ENCODE measurements around the gene PITPNM3.

PITPNM3 gene

DNA sequence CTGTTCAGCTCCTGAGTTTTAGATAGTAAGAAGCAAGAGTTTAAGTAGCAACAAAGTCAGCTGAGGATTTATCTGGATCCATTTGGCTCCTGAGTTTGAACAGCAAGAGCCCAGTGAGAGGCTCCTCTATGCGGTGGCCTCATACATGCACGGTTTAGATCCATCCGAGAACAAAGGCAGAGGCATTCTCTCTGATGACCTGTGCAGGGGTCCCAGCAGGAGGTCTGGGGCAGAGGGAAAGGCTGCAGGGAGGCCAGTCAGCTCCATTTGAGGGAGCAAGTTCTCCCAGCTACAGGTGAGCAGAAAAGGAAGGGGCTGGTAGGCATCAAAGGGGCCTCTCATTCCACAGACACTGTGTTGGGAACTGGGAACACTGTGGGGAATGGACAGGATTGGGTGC is 16.5 kb downstream of the PITPNM3 start:
- Histone ChIP-seq H3K36me3 (ENCODE audit: insufficient read depth) (no peaks in the 10 kb centered on the region), H3K9ac (no peak overlapping the region), H3K27me3 (ENCODE audit: insufficient read depth, low read depth) (no peaks in the 10 kb centered on the region), H3K4me1 (ENCODE audit: low read depth, poor library complexity, severe bottlenecking) (no peaks in the 10 kb centered on the region), H3K79me2 (ENCODE audit: insufficient read depth, low read depth) (no peaks in the 10 kb centered on the region), H2AFZ (ENCODE audit: low read depth) (no peak overlapping the region), H3K27ac (no peak overlapping the region), H3K4me3 (IDR thresholded peaks at IDR 0.05; ENCODE audit: insufficient read depth, low read depth, low read length) (no peak overlapping the region), H4K20me1 (ENCODE audit: insufficient read depth) (no peaks in the 10 kb centered on the region), H3K4me2 (no peak overlapping the region)
- TF ChIP-seq, protein P1, sequence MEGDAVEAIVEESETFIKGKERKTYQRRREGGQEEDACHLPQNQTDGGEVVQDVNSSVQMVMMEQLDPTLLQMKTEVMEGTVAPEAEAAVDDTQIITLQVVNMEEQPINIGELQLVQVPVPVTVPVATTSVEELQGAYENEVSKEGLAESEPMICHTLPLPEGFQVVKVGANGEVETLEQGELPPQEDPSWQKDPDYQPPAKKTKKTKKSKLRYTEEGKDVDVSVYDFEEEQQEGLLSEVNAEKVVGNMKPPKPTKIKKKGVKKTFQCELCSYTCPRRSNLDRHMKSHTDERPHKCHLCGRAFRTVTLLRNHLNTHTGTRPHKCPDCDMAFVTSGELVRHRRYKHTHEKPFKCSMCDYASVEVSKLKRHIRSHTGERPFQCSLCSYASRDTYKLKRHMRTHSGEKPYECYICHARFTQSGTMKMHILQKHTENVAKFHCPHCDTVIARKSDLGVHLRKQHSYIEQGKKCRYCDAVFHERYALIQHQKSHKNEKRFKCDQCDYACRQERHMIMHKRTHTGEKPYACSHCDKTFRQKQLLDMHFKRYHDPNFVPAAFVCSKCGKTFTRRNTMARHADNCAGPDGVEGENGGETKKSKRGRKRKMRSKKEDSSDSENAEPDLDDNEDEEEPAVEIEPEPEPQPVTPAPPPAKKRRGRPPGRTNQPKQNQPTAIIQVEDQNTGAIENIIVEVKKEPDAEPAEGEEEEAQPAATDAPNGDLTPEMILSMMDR (conservative IDR thresholded peaks at IDR 0.05; ENCODE audit: low read depth, low read length): no peak

DNA sequence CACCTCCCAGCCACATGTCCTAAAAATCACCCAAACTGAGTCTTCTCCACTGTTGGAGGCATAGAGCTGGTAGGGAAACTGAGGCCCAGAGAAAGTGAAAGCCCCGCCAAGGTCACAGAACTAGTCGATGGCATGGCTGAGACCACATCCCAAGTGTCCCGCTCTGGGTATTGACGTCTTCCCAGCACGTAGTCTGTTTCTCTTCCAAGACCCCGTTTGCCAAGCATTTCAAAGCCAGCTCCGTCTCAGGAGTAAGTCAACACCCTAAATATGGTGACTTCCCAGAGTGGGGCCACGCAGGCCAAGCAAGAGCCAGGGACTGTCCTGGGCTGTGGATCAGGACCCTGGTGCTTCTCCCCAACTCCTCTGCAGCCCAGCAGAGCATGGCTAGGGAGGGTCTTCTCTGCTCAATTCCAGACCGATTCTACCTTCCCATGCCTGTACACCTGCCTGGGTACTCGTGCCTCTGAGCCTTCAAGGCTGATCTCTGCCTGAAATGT is 19.7 kb downstream of the PITPNM3 start:
- Histone ChIP-seq H3K36me3 (ENCODE audit: insufficient read depth) (no peaks in the 10 kb centered on the region), H2AFZ (ENCODE audit: low read depth) (no peak overlapping the region), H3K4me2 (no peak overlapping the region), H3K27me3 (ENCODE audit: insufficient read depth, low read depth) (no peaks in the 10 kb centered on the region), H3K9ac (no peak overlapping the region), H3K27ac (no peak overlapping the region), H3K79me2 (ENCODE audit: insufficient read depth, low read depth) (no peaks in the 10 kb centered on the region), H4K20me1 (ENCODE audit: insufficient read depth) (no peaks in the 10 kb centered on the region), H3K4me1 (ENCODE audit: low read depth, poor library complexity, severe bottlenecking) (no peaks in the 10 kb centered on the region), H3K4me3 (IDR thresholded peaks at IDR 0.05; ENCODE audit: insufficient read depth, low read depth, low read length) (no peak overlapping the region)
- TF ChIP-seq, protein P1 (conservative IDR thresholded peaks at IDR 0.05; ENCODE audit: low read depth, low read length): no peak

DNA sequence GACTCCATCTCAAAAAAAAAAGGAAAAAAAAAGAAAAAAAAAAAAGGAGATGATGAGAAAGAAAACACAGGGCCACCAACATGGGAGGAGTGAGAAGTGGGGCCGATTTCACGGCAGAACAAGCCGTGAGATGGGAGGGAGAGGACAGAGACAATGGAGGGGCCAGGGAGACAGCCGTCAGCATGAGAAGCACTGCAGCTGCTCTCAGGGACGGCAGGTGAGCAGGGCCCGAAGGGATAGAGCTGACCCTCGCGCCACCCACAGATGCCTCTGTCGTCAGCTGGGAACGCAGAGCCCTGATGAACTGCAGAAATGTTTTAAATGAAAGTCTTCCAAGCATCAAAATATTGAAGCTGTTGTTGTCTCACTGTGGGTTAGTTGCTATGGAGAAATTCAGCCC is 20.3 kb downstream of the PITPNM3 start:
- no peak overlapping the region for H3K4me2 ChIP-seq
- TF ChIP-seq, protein P1 (conservative IDR thresholded peaks at IDR 0.05; ENCODE audit: low read depth, low read length): no peak
- H3K27ac ChIP-seq: no peak overlapping the region
- H2AFZ ChIP-seq (ENCODE audit: low read depth): no peak overlapping the region
- H3K4me1 ChIP-seq (ENCODE audit: low read depth, poor library complexity, severe bottlenecking): no peaks in the 10 kb centered on the region
- H3K27me3 ChIP-seq (ENCODE audit: insufficient read depth, low read depth): no peaks in the 10 kb centered on the region
- H3K9ac ChIP-seq: no peak overlapping the region
- no peak overlapping the region for H3K4me3 ChIP-seq (IDR thresholded peaks at IDR 0.05; ENCODE audit: insufficient read depth, low read depth, low read length)
- H4K20me1 ChIP-seq (ENCODE audit: insufficient read depth): no peaks in the 10 kb centered on the region
- H3K79me2 ChIP-seq (ENCODE audit: insufficient read depth, low read depth): no peaks in the 10 kb centered on the region
- no peaks in the 10 kb centered on the region for H3K36me3 ChIP-seq (ENCODE audit: insufficient read depth)

DNA sequence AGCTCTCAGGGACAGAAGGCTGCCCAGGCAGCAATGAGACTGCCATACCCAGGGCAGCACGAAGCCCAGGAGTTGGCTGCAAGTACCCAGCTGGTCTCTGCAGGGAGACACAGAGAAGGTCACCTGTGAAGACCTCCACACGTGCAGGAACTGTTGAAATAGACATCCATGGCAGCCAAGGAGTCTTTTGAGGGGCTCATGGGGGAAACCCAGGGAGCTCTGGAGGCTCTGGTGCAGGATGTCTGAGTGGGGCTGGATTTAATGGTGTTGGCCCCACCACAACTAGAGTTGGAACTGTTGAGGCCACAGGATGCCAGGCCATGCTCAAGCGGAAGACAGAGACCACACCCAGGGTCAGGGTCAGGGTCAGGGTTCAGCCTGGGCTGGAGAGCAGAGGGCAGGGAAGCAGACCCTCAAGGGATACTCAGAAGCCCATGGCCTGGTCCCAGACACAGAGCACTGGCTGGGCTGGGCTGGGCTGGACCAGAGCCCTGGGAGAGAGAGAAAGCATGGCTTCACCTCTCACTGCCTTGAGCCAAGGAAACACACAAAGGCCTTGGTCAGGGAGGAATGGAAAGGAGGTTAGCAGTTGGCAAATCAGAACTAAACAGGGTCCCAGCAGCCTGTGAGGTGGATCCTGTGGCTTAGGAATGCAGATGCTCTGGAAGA is 21.4 kb downstream of the PITPNM3 start:
- no peak overlapping the region for H2AFZ ChIP-seq (ENCODE audit: low read depth)
- TF ChIP-seq, protein P1 (conservative IDR thresholded peaks at IDR 0.05; ENCODE audit: low read depth, low read length): no peak
- H3K4me2 ChIP-seq: no peak overlapping the region
- no peaks in the 10 kb centered on the region for H3K4me1 ChIP-seq (ENCODE audit: low read depth, poor library complexity, severe bottlenecking)
- H3K79me2 ChIP-seq (ENCODE audit: insufficient read depth, low read depth): no peaks in the 10 kb centered on the region
- H3K9ac ChIP-seq: no peak overlapping the region
- no peak overlapping the region for H3K27ac ChIP-seq
- no peaks in the 10 kb centered on the region for H3K36me3 ChIP-seq (ENCODE audit: insufficient read depth)
- no peak overlapping the region for H3K4me3 ChIP-seq (IDR thresholded peaks at IDR 0.05; ENCODE audit: insufficient read depth, low read depth, low read length)
- no peaks in the 10 kb centered on the region for H3K27me3 ChIP-seq (ENCODE audit: insufficient read depth, low read depth)
- no peaks in the 10 kb centered on the region for H4K20me1 ChIP-seq (ENCODE audit: insufficient read depth)
